LoVo (cell line): Measurements from ENCODE around the gene GALNT7.
"Not testable (repeated sequence)": the region's sequence is repeated elsewhere in the genome, so short reads cannot be mapped to it uniquely, and the experiment has no call there.

Experiments
- DNase-seq: peaks from one replicate; pipeline ENCODE4 v3.0.0-alpha.2; 2016; ENCODE audit warnings: low spot score

GALNT7 gene, protein sequence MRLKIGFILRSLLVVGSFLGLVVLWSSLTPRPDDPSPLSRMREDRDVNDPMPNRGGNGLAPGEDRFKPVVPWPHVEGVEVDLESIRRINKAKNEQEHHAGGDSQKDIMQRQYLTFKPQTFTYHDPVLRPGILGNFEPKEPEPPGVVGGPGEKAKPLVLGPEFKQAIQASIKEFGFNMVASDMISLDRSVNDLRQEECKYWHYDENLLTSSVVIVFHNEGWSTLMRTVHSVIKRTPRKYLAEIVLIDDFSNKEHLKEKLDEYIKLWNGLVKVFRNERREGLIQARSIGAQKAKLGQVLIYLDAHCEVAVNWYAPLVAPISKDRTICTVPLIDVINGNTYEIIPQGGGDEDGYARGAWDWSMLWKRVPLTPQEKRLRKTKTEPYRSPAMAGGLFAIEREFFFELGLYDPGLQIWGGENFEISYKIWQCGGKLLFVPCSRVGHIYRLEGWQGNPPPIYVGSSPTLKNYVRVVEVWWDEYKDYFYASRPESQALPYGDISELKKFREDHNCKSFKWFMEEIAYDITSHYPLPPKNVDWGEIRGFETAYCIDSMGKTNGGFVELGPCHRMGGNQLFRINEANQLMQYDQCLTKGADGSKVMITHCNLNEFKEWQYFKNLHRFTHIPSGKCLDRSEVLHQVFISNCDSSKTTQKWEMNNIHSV

DNA sequence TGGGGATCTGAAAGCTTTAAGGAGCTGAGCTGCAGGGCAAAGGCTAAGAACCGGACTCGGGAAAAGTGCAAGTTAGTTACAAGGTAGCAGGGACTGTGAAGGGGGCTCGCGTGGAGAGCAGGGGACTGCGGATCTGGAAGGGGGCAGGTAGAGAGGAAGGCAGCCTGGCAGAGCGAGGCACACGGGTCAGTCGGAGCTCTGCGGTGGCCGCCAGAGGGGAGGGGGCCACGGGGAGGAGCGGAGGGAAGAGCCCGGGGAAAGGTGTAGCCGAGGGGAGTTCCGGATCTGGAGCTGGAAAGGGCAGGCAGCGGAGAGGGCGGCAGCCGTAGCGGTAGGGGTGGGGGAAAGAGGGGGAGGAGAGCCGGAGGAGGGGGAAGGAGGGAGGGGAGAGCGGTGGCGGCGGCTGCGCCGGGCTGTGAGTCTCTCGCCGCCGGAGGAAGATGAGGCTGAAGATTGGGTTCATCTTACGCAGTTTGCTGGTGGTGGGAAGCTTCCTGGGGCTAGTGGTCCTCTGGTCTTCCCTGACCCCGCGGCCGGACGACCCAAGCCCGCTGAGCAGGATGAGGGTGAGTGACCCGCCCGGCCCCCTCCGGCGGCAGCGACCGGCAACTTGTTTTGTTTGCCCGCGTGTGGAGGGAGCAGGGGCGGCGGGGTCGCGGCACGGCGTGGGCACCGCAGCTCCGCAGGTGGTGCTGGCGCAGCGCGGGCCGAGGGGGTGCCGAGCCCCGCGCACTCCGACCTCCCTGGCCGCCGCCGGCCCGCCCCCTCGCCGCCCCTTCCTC lies at the start of gene GALNT7:
GALNT7 (plus strand) TSS at position 416 of the 782 bp plus-strand sequence; CDS start at position 441, 25 bp downstream.
- DNase-seq = peak; percentile 79

DNA sequence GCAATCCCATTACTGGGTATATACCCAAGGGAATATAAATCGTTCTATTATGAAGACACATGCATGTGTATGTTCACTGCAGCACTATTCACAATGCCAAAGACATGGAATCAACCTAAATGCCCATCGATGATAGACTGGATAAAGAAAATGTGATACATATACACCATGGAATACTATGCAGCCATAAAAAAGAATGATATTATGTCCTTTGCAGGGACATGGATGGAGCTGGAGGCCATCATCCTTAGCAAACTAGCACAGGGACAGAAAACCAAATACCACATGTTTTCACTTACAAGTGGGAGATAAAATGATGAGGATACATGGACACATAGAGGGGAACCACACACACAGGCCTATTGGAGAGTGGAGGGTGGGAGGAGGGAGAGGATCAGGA lies 49.8 kb upstream of the GALNT7 start:
- not testable (repeated sequence) for DNase-seq

DNA sequence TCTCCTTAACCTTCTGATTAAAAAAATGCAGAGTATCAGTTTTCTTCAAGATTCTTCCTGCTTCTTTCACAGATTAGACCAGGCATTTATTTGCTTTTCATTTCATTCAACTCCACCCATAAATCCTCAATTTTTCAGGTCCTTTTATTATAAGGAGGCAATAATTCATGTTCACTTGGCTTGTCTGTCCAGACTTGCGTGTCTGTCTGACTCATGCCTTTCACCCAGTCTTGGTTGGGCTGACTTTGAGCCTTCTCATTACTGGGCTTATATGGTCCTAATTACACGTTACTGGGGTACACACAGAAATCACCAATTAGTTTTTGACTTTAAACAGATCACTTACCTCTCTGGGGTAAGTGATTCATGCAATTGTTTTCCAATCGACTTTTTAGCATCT lies 48.8 kb upstream of the GALNT7 start:
- peak; percentile 6 for DNase-seq

DNA sequence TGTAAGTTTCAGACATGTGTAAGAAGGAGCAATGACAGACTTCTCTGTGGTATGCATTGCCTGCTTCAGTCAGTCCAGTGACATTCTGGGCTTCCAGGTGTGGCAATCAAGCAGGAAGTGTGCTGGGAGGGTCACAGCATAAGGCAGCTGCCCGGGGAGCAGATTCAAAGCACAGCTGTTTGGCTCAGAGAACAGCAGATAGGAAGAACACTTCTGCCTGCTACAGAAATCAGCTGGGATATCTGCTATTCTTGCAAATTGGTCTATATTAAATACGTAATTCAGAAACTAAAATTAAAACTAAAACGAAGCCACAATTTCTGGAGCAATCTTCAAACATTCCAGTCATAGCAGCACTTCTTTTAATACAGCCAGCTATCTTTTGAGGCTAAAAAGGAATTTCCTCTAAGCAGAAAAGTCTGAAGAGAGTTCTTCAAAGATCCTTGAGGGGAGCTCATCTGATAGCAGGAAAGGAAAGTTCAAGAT lies 47.5 kb upstream of the GALNT7 start:
- peak; percentile 36 for DNase-seq

DNA sequence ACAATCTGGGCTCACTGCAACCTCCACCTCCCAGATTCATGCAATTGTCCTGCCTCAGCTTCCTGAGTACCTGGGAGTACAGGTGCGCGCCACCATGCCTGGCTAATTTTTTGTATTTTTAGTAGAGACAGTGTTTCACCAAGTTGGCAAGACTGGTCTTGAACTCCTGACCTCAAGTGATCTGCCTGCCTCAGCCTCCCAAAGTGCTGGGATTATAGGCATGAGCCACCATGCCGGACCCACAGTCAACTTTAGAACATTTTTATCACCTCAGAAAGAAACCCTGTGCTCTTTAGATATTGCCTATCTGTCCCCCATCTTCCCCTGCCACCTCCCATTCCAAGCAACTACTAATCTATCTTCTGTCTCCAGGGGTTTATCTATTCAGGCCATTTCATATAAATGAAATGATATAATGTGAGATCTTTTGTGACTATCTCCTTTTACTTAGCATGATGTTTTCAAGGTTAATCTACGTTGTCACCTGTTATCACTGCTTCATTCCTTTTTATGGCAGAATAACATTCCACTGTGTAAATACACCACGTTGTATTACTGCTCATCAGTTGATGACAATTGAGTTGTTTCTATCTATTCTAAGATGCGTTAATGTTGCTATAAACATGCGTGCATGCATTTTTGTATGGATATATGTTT lies 44.3 kb upstream of the GALNT7 start:
- DNase-seq = no peak

DNA sequence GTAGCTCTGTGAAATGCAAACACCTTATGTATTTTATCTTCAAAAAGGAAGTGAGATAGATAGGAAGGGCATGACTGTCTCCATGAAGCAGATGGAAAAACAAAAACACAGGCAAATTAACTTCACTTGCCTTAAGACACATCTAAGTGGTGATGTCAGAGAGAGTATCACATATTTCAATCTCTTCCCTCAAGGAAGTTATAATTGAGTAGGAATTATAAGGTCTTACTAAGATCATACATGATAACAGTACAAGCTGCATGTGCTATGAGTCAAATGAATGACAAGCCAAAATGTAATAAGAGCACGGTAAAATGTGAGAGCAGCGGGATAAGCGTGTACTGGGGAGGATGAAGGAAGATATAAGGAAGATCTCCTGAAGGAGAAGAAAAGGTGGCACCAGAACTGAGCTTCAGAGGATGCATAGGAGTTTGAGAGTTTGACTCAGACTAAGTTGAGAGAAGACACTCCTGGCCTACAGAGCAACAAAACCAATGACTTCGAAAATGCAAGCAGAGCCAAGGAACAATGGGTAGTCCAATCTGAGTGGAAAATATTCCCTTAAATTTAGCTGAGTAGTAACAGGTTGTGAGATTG lies 43.3 kb upstream of the GALNT7 start:
- DNase-seq = no peak

DNA sequence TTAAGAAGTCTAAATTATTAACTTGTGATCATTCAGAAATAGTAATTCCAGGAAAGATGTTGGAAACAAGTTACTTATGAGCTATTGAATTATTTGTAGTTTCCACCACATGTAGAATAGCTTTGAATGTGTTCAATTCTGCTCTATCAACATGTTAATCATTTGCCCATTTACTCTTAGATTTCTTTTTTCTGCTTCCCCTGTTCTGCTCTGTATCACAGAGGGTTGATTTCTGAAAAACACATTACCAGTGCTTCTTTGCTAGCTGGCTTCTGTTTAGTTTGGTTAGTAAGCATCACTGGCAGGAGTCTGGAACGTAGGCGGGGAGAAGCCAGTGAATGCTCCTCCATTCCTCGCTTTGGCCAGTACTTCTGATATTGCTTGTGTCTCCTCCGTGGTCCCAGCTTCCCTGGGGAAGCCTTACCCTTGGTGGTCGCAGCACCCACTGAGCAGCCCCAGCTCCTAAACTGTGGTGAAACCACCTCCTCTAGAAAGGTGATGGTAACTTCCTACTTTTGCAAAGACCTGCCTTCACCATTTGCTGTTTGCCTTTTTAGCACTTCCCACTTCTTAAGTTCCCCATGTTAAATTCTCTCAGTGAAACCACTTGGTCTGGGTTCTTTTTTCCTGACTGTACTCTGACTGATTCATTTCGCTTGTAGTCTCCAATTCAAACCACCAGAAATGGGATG lies 40.3 kb upstream of the GALNT7 start:
- DNase-seq = no peak

DNA sequence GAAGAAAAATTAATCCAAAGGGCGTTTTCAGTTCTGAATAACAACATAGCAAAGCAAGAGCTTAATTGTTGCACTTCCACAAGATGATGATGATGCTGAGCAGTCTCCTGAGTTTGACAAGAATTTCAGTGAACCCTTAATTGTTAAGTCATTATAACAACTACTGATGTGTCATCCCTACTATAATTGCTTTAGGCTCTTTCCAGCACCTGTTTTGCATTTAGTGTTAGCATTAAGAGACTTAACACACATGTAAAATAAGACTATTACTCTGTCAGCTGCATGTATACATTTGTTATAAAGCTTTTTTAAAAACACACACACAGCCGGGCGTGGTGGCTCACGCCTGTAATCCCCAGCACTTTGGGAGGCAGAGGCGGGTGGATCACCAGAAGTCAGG lies 37.9 kb upstream of the GALNT7 start:
- no peak for DNase-seq

DNA sequence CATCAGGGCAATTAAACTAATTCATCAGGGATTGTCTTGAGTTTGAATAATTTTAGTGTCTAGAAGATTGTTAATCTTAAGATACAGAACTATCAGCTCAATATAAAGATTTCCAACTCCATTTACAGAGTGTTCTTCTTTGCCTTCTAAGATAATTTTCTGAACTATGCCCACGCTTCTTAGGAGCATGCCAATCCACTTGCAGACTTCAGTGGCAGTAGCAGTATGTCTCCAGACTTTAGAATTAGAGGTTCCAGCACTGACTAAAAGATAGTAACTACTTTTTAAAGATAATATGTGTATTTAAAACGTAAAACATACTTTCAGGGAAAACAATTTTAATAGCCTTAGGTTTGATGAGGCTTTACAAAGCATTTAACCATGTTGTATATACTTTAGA lies 34.2 kb upstream of the GALNT7 start:
- DNase-seq = no peak

DNA sequence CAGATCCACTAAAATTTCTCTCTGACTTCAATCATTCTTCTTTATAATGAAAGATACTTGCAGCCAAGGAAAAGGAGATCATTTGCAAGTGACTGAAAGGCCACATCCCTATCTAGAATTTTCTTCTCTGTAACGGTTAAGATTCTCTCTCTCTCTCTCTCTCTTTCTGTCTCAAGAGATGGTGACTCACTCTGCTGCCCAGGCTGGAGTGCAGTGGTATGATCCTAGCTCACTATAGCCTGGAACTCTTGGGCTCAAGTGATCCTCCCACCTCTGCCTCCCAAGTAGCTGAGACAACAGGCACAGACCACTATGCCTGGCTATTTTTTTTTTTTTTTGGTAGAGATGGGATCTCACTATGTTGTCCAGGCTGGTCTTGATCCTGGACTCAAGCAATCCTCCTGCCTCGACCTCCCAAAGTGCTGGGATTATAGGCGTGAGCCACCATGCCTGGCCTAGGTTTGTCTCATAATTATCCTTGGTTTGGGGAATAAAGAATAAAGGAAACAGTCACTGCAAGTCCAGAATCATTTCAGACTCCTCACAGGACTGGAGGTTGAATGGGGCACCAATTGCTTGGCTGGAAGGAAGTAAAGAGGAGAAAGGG lies 33.3 kb upstream of the GALNT7 start:
- DNase-seq = no peak

DNA sequence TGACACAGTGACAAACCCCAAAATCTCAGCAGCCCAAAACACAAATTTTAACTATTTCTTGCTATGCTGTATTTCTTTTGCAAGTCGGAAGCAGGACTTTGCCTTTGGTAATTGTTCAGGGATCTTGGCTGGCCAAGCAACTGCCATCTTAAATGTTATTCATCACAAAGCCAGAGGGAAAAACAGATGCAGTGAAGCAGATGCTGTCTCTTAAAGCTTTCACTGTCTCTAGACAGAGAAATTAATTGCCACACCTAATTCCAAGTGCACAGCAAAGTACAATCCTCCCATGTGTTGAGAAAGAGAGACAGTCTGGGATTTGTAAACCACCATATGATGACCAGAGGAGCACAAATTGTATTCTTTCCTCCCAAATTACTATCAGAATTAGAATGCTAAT lies 30.0 kb upstream of the GALNT7 start:
- no peak for DNase-seq

DNA sequence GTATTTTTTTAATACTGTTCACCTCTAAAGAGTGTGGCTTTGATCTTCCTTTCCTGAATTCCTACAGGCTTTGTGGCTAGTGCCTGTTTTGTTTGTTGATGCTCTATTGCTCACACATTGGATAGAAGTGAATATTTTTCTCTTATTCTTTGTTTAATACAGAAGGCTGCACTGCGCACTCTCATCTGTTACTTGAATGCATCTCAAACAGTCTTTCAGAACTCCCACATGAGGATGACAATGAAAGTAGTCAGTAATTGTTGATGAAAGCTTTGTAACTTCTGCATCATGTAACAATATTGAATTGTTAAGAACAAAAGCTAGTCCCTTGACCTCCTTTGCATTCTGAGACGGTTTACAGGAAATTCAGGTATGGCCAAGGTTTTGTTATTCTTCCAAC lies 29.1 kb upstream of the GALNT7 start:
- DNase-seq = no peak

DNA sequence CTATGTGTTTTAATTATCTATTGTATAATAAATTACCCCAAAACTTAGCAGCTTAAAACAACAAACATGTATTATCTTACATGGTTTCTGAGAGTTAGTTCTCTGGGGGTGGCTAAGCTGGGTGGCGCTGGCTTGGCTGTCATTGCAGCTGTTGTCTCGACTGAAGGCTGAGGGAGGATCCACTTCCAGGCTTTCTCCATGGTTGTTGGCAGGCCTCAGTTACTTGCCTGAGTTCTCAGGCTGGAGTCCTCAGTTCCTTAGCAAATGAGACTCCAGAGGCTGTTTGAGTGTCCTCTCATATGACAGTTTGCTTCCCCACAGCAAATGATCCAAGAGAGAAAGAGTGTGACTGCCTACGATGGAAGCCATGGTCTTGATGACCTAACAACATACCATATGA lies 23.5 kb upstream of the GALNT7 start:
- no peak for DNase-seq

DNA sequence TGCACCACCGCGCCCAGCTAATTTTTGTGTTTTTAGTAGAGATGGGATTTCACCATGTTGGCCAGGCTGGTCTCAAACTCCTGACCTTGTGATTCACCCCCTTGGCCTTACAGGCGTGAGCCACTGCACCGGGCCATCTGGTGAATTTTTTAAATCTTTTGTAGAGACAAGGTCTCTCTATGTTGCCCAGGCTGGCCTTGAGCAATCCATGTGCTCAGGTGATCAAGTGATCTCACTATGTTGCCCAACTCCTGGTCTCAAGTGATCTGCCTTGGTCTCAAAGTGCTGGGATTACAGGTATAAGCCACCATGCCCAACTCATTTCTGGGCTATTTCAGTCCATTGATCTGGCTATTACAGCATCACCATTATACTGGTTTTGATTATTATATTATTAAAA lies 22.2 kb upstream of the GALNT7 start:
- DNase-seq = no peak

DNA sequence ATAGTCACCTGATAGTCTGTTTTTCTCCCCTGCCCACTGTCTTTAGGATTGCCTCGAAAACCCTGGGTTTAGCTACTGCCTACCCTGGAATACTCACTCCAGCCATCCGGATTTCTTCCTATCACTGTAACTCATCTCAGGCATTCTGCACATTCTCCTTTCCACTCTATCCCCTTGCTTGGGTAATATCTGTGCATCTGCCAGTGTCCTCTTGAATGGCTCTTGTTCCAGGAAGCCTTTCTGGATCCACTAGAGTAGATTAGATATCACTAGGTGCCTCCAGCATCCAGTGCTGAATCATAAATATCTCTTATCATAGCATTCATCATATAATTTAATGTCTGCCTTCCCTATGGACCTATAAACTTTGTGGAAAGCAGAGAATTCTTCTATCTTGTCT lies 17.1 kb upstream of the GALNT7 start:
- DNase-seq = no peak

DNA sequence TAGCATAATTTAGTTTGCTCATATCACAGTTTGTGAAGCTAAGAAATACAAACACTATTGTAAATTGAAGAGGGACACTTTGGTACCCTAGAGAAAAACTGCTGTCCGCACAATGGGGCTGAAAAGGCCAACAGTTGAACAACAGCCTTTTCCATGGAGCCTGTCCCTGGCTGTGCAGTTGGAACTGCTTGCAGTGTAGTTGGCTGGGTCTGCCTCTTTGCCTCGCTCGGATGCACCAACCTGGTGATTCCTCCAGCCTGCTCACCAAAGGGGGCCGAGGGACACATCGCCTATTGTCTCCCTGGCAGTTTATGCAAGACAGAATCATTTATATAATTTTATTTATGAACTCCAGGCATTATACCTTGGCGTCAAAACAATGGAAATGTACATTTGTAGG lies 16.5 kb upstream of the GALNT7 start:
- no peak for DNase-seq

DNA sequence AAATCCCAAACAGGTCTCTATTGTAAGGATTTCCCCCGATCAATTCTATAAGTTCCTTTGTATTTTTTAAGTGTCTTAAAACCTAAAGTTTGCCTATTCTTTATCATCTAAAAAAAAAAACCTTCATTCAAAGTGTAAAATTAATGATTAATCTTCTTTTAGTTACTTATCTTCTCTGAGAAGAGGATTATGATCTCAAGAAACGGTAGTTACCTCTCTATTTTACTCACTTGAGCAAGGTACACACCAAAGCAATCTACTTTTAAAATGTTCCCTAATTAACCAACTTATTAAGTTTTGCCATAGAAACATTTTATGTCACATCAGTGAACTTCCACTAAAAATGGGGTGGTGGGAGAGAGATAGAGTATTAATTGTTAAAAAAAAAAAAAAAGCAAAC lies 15.2 kb upstream of the GALNT7 start:
- DNase-seq = no peak

DNA sequence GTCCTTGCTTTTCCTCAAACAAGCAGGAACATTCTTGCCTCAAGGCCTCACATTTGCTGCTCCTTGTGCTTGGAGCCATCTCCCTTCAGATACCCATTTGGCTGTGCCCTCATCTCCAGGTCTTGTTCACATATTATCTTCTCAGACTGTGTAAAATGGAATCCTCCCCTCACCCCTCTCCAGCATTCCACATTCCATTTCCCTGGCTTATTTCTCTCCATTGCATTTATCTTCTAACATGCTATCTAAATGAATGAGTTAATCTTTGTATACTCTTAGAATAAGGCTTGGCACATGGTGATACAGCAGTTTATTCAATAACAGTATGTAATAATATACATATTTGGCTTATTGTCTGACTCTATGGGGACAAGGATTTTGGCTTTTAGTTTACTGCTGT lies 8.8 kb upstream of the GALNT7 start:
- no peak for DNase-seq

DNA sequence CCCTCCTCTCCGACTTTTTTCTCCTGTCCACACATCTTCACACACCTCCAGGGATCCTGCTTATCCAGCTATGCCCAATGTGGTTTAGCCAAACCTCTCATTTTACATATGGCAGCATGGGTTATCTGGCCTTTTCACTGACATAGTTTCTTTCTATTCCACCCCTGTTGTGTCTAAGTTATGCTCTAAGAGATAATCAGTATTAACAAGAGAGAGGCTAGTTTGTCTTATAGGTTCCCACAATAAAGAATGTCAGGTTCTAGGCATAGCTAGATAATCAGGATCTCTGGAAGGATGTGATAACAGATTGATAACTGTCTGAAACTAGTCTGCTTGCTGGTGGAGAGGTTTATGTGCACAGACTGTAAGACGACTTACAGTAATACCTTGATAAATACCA lies 7.7 kb upstream of the GALNT7 start:
- DNase-seq = no peak

DNA sequence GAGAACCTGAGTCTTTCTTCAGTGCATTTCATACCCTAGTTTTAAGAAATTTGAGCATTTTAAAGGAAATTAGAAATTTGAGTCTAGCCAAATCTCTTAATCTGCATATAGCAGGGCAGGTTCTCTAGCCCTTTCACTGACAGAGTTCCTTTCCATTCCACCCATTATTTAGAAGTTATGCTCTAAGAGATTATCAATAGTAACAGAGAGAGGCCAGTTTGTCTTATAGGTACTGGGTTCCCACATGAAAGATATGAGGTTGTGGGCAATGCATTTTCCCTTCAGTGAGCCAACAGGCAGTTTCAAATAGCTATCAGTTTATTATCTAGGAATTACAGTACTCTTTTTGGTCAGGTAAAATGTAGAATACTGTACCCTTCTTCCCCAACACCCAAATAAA lies 7.3 kb upstream of the GALNT7 start:
- no peak for DNase-seq

DNA sequence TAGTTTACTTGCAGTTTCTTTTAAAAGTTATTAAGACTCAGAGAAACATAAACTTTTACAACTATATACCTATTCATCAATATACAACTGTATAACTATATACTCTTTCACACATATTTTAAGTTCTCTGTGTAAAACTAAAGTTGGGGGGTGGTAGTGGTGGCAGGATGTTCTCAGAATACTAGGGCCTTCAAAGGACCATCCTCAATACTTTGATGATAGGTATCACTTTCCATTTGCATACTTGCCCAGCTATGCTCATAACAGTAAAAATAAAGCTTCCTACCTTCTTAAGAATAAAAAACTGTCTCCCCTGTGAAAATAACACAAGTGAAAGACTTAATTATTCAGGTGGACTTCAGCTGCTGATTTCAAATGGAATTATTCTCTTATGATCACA lies 2.9 kb upstream of the GALNT7 start:
- DNase-seq = no peak
